Psoas muscle (tissue), 8 donors: Measurements from ENCODE around the gene FGF6. TPM values are rescaled to one million over a fixed set of nuclear protein-coding genes. Genes with fewer than 3 reads are reported as not detected.
"Not testable (repeated sequence)": the region's sequence is repeated elsewhere in the genome, so short reads cannot be mapped to it uniquely, and the experiment has no call there.

Experiments used
- ATAC-seq, 4 donors: fragments of 200-7000 bp; cut with Tn5 transposase; one replicate each; pipeline ENCODE4 v1.9.1; 2020; ENCODE audit warnings: moderate library complexity in 3 of 4, mild to moderate bottlenecking in 2 of 4
- DNase-seq, 2 donors: peaks; one replicate each; pipeline ENCODE4 v3.0.0-alpha.2; 2020
- H3K27ac ChIP-seq: fragments of 200-600 bp; one replicate; pipeline ENCODE4 v1.8.0; 2022
- H3K27me3 ChIP-seq, 3 donors: fragments of 200-600 bp in 1 of 3; one replicate each; pipeline versions ENCODE4 v1.6.1 to v1.8.0; 2013 to 2022; ENCODE audit warnings: low read length in 2 of 3, mild to moderate bottlenecking in 2 of 3, moderate library complexity in 1 of 3; ENCODE audit not compliant: insufficient read depth in 3 of 3
- H3K36me3 ChIP-seq, 2 donors: fragments of 200-600 bp in 1 of 2; one replicate each; pipeline versions ENCODE4 v1.6.1 to v1.8.0; 2013 to 2022; ENCODE audit warnings: low read depth in 1 of 2, mild to moderate bottlenecking in 1 of 2, moderate library complexity in 1 of 2; ENCODE audit not compliant: insufficient read depth in 1 of 2
- H3K4me1 ChIP-seq: fragments of 200-600 bp; one replicate; pipeline ENCODE4 v1.8.0; 2022
- H3K4me3 ChIP-seq: fragments of 200-600 bp; one replicate; pipeline ENCODE4 v1.8.0; 2022; ENCODE audit warnings: mild to moderate bottlenecking
- H3K9me3 ChIP-seq: fragments of 200-600 bp; one replicate; pipeline ENCODE4 v1.8.0; 2022
- WGBS, 3 donors: extraction: QIAGEN DNeasy Blood & Tissue Kit; methylation state at CpG; one replicate each; pipeline versions ENCODE4 v1.1.6 to v1.1.7; 2013; 5-methylcytosine and 5-hydroxymethylcytosine counted together
- intact Hi-C, 2 donors: fragments of 100-400 bp; cut with DNase I; formaldehyde crosslinking; loops; one replicate each; pipeline versions ENCODE4 v1.11.0 to v1.14.2; 2022
- polyA plus RNA-seq, 3 donors: library from polyadenylated mRNA; stranded (reverse); fragments of 200-250 nt; gene quantifications; one replicate each; pipeline ENCODE4 v1.2.3, GENCODE V29; 2013
- total RNA-seq, 4 donors: library from RNA; stranded (reverse); fragmentation: NEBNext Ultra II Directional in 2 of 4; extraction: Animal tissue kit (Norgen Biotek cat#: 25700) in 2 of 4; gene quantifications; one replicate each; pipeline versions ENCODE4 v1.2.1 to v1.2.4, GENCODE V29; 2021 to 2023
- TF ChIP-seq, protein P1 (sequence below): fragments of 200-600 bp; IDR thresholded peaks from one replicate; pipeline ENCODE4 v1.8.0; 2022; ENCODE audit warnings: antibody characterized with exemption
- donor health status: healthy with polysubstance abuse.
- donor health status: DM: no; HTN: no; CAD: no; lungs with moderate emphysema.
- donor health status: Bipolar disorder and iron deficiency.
- donor health status: healthy.
- donor health status: DM: yes; HTN: yes; CAD: no.
- donor health status: DM: no; HTN: no; CAD: no.
- donor health status: DM: no; HTN: no; CAD: no.
- donor health status: DM: yes; HTN: yes; CAD: no.

Gene FGF6
- total and polyA plus RNA-seq, 7 donors: 0.61 to 27.1 (median 4.0) TPM; not detected in 1

DNA sequence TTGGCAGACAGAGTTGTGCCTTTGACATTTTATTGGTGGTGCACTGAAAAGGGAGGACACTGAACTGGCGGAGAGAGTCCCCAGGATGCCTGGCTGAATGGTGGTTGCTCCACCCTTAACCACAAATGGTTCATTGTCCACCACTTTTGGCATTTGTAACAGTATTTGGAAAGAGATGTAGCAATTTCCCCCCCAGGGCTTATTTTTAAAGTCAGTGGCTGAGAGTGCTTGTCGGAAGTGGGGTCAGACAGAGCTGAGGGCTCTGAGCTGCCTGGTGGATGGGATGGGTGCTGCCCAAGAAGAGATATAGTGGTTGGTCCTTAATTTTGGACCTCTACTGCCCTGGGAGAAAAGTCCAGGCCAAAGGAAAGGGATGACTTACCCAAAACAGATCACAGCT is 31.5 kb upstream of the FGF6 start:
- Histone ChIP-seq H3K4me1 (no peaks in the 10 kb centered on the region), H3K4me3 (no peak overlapping the region), H3K9me3 (peaks cover 4% of the 10 kb centered on the region), H3K27ac (no peak overlapping the region), H3K27me3 (no peaks in the 10 kb centered on the region), H3K36me3 (no peaks in the 10 kb centered on the region)
- 68 to 79% (median 77%) methylated on average over 2 of the region's 2 CpGs for WGBS, 3 donors
- ATAC-seq (no peak), DNase-seq (no peak)
- intact Hi-C loops: loop anchor here in 1 of 2 donors (10.0 kb wide), 1 partner anchor 62 kb away; no protein-coding TSS in a partner anchor
- TF ChIP-seq, protein P1, sequence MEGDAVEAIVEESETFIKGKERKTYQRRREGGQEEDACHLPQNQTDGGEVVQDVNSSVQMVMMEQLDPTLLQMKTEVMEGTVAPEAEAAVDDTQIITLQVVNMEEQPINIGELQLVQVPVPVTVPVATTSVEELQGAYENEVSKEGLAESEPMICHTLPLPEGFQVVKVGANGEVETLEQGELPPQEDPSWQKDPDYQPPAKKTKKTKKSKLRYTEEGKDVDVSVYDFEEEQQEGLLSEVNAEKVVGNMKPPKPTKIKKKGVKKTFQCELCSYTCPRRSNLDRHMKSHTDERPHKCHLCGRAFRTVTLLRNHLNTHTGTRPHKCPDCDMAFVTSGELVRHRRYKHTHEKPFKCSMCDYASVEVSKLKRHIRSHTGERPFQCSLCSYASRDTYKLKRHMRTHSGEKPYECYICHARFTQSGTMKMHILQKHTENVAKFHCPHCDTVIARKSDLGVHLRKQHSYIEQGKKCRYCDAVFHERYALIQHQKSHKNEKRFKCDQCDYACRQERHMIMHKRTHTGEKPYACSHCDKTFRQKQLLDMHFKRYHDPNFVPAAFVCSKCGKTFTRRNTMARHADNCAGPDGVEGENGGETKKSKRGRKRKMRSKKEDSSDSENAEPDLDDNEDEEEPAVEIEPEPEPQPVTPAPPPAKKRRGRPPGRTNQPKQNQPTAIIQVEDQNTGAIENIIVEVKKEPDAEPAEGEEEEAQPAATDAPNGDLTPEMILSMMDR: no peak

GRCh38 chr12:4472046-4472445 is 26.4 kb upstream of the FGF6 start:
- TF ChIP-seq, protein P1: no peak
- 67 to 75% (median 70%) methylated on average over 2 of the region's 2 CpGs for WGBS, 3 donors
- no peaks in the 10 kb centered on the region for H3K9me3 ChIP-seq
- H3K27me3 ChIP-seq: no peaks in the 10 kb centered on the region
- no peaks in the 10 kb centered on the region for H3K4me1 ChIP-seq
- intact Hi-C loops: loop anchor here in 1 of 2 donors (10.0 kb wide), 1 partner anchor 57 kb away; no protein-coding TSS in a partner anchor
- H3K27ac ChIP-seq: no peak overlapping the region
- no peaks in the 10 kb centered on the region for H3K36me3 ChIP-seq
- ATAC-seq (no peak), DNase-seq (no peak)
- no peak overlapping the region for H3K4me3 ChIP-seq

- Histone ChIP-seq H3K4me1 (no peaks in the 10 kb centered on the region), H3K4me3 (no peak overlapping the region), H3K27ac (no peak overlapping the region), H3K9me3 (no peaks in the 10 kb centered on the region), H3K36me3 (no peaks in the 10 kb centered on the region), H3K27me3 (no peaks in the 10 kb centered on the region)
- TF ChIP-seq, protein P1: no peak
- ATAC-seq (no peak), DNase-seq (no peak)
- 64 to 90% (median 85%) methylated on average over 4 of the region's 4 CpGs for WGBS, 3 donors
- intact Hi-C loops: loop anchor here in 1 of 2 donors (10.0 kb wide), 1 partner anchor 56 kb away; no protein-coding TSS in a partner anchor
These were observed 25.6 kb upstream of the FGF6 start for GRCh38 chr12:4471256-4471655.

DNA sequence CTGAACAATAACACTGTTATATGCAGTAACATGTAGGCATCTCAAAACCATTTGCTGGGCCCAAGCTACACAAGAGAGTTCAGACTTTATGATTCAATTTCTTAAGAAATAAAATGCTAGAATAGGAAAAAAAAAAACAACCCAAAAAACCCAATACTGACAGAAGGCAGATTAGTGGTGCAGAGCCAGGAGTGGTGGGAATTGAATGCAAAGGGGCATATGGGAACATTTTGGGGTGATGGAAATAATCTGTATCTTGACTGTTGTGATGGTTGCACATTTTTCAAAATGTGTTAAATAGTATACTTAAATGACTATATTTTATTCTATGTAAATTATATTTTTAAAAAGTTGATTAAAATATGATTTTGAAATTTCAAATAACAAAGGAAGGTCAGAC is 23.4 kb upstream of the FGF6 start:
- Histone ChIP-seq H3K4me1 (no peaks in the 10 kb centered on the region), H3K27me3 (no peaks in the 10 kb centered on the region), H3K36me3 (no peaks in the 10 kb centered on the region), H3K4me3 (no peak overlapping the region), H3K9me3 (no peaks in the 10 kb centered on the region), H3K27ac (no peak overlapping the region)
- ATAC-seq: no peak
- intact Hi-C loops: no loop called here
- no peak for DNase-seq
- TF ChIP-seq, protein P1: no peak

GRCh38 chr12:4460761-4461160 is 15.1 kb upstream of the FGF6 start:
- WGBS, 3 donors: 90 to 92% (median 92%) methylated on average over 4 of the region's 4 CpGs
- ATAC-seq: no peak
- intact Hi-C loops: no loop called here

DNA sequence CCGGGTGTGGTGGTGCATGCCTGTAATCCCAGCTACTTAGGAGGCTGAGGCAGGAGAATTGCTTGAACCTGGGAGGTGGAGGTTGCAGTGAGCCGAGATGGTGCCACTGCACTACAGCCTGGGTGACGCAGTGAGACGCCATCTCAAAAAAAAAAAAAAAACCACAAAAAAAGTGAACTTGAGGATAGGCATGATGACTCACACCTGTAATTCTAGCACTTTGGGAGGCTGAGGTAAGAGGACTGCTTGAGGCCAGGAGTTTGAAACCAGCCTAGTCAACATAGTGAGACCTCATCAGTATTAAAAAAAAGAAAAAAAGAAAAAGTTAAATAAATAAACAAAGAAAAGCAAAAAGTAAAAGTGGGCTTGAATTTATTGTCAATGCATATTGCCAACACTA is 10.2 kb upstream of the FGF6 start:
- intact Hi-C loops, H3K4me3 ChIP-seq, H3K27ac ChIP-seq, H3K36me3 ChIP-seq, DNase-seq, H3K9me3 ChIP-seq, ATAC-seq, H3K27me3 ChIP-seq: not testable (repeated sequence)
- H3K4me1 ChIP-seq: peaks cover 10% of the 10 kb centered on the region
- WGBS, 3 donors: 92 to 95% (median 93%) methylated on average over 3 to 4 of the region's 4 CpGs

More at GRCh38 chr12:4460761-4461160, 15.1 kb upstream of the FGF6 start:
- no peaks in the 10 kb centered on the region for H3K36me3 ChIP-seq
- TF ChIP-seq, protein P1: no peak
- H3K27ac ChIP-seq: no peak overlapping the region
- H3K9me3 ChIP-seq: no peaks in the 10 kb centered on the region
- H3K27me3 ChIP-seq: no peaks in the 10 kb centered on the region
- H3K4me3 ChIP-seq: no peak overlapping the region
- H3K4me1 ChIP-seq: no peaks in the 10 kb centered on the region
- DNase-seq: no peak
